ENCODE measurements around the gene RAPGEFL1.

- no peak for TF ChIP-seq CTCF (IDR thresholded peaks at IDR 0.05)
- no peak for TF ChIP-seq POLR2A (IDR thresholded peaks at IDR 0.05; ENCODE audit: low read depth)
- no peak for TF ChIP-seq EP300 (IDR thresholded peaks at IDR 0.05)
- no peak for TF ChIP-seq POLR2AphosphoS5 (IDR thresholded peaks at IDR 0.05)
Measured at GRCh38 chr17:40153603-40154236, 23.6 kb upstream of the RAPGEFL1 start.
